Stimulated activated naive CD4-positive, alpha-beta T cell treated with Interleukin-2 at 50 U/mL for 16 hours (primary cell): ENCODE measurements around the gene NTRK3.
"Not testable (repeated sequence)": the region's sequence is repeated elsewhere in the genome, so short reads cannot be mapped to it uniquely, and the experiment has no call there.

Experiments used
- DNase-seq: peaks from one replicate; lab custom pipeline; 2025; lab: John Stamatoyannopoulos, UW

The NTRK3 gene

DNA sequence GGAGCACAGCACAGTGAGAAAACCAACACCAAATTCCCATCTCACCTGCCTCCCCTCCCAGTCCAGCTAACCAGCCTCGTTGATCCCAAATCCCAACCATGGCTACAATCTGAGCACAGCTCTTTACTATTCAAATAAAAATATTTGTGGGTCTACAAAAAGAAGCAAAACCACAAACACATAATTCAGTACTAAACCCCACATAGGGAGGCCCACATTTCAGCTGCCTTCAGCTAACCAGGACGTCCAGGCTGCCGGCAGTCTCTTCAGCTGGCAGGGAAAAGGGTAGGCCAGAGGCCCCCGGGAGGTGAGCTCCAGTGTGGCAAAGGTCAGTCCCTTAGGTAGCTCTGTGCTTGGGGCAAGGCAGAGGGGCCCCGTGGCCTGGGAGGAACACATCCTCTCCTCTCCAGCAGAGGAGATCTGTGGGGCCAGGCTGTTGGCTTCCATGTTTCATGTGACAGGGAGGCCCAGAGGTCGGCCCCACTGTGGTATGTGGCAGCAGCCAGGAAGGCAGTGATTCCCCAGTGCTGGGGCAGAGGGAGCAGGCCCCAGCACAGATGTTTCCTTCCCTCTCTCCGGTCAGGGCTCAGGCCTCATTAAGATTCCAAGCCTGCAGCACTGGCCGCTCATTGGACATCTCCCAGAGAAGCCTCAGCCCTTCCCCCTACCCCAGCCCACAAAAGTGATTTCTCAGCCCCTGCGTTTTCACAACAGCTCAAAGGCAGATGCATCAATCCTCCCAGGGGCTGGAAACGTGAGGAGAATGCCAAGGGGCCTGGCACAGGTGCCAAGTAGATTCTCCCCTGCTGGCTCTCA is 381.4 kb downstream of the NTRK3 start:
- no peak for DNase-seq

DNA sequence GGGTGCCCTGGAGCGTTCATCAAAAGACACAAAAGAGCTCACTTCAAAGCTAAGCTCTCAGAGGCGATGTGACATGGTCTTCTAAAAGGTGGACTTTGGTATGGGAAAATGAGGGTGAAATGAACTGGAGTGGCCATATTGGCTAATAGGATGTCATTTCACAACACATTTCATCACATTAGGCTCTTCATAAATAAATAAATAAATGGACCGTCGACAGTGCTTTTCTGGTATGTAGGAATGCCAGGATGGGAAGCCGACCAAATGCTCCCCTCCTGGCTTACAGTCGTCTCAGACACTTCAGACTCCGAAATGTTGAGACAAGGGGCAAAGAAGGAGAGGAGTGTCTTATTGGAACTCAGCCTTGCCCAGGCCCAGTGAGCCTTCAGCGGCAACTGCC is 383.0 kb downstream of the NTRK3 start:
- DNase-seq, result no peak

DNA sequence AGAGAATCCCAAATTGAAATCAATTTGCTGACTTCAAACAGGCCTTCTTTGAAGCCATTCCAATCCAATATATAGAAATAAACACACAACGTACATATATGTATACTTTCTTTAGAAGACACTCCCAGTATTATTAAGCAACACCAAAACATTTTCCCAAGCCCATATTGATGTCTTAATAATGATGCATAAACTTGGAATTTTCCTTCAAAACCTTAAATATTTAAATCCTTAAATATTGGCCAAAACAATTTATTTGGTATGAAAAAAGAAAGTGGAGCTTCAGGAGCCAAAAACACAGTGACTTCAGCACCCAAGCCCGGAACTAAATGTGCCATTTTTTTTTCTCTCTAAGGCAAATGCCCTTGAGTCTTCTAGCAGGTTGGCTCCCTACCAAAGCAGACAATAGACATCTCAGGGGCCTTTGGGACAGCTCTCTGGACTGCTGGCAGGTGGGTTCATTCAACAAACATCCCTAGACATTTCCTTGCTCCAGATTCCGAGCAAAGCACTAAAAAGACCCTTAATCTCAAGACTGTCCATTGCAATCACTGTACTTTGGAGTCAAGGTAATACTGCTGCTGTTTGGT is 384.7 kb downstream of the NTRK3 start:
- DNase-seq, result no peak

DNA sequence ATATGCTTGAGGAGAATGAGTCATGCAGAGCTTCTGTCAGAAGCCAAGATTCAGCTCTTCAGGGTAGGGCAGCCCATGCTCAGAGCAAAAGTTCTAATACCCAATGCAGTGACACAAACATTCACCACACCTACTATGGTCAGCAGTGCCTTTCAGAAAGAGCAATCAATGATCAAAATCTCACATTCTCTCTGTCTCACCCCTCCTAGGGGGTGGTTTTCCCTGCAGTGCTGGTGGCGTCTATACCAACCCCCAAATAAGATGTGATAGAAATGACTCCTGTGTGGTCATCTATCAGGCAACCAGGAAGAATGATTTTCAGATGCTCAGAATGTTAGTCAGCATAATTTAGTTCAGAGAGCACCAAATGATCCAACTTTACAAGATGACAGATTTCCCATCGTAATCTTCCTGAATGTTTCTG is 385.3 kb downstream of the NTRK3 start:
- no peak for DNase-seq

DNA sequence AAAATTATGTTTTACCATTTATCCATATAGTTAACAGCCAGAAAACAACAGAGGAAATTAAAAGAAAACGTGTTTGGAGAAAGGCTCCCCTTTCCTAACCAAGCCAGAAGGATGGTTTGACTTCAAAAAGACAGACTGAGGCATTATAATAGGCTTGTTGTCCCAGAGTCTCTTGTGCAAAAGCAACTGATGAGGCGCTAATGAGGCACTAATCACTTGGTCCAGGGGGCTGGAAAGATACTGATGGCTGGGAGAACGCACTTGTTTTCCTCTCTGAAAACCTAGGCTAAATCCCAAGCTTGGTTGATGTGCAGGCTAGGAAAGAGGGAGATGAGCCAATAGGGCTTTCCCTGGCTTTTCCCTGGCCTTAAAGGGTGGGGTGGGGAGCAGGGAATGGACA is 389.6 kb downstream of the NTRK3 start:
- no peak for DNase-seq

DNA sequence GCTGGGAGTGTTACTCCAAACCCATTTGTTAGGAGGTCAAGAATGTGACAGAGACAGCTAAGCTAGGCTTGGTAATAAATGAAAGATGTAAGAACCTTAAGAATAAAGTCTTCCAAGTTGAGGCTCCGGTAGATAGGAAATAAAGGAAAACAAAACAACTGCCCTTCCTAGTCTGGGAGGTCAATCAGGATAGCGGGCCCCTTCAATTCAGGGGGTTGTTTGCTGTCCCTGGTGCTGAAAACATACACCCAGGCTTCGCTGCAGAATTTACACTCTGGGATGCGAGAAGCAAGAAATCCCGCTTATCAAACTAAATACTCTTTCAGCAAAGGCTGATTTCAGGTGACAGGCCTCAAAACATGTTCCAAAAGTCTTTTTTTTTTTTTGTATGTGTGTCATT is 393.4 kb downstream of the NTRK3 start:
- no peak for DNase-seq

DNA sequence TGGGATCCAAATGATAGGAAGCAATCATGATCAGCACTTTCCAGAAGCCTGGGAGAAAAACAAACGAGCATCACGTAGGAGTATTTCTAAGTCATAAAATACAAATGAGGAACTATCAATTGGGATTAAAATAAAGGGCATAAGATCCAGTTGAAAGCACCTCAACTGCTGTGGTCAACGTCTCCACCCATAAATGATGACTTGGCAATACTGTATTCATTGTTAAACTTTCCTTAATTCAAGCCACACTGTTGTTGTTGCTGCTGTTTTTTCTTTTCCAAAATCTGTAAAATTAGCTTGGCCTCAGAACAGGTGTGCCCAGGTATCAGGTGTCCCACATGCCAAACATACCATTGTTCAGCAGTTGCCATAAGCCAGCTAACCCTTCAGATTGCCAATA is 395.8 kb downstream of the NTRK3 start:
- no peak for DNase-seq

DNA sequence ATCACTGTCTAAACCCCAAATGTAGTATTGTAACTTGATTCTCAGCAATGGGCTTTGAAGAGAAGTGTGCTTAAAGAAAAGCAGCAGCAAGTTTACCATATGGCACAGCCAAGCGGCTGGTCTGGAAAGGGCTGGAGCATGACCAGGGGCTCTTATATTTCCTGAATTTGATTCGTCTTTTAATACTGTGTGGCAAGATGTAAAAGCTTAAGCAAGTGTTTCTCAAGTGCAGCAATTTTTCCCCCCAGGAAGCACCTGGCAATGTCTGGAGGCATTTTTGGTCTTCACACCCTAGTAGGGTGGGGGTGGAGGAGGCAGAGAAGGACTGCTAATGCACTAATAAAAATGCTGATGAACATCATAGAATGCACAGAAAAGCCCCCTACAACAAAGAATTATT is 397.9 kb downstream of the NTRK3 start:
- no peak for DNase-seq

DNA sequence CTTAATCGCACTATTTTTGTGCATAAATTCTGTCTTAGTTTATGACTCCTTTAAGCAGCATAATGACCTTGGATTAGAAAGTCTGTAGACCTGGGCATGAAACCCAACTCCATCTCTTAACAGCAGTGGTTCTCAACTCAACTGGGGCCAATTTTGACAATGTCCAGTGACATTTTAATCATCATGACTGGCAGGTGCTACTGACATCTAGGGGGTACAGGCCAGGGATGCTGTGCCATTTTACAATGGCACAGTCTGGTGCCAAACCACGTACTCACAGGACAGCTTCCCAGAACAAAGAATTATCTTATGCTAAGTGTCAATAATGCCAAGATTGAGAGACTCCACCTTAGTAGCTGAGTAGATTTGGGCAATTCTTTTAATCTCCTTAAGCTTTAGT is 405.0 kb downstream of the NTRK3 start:
- no peak for DNase-seq

DNA sequence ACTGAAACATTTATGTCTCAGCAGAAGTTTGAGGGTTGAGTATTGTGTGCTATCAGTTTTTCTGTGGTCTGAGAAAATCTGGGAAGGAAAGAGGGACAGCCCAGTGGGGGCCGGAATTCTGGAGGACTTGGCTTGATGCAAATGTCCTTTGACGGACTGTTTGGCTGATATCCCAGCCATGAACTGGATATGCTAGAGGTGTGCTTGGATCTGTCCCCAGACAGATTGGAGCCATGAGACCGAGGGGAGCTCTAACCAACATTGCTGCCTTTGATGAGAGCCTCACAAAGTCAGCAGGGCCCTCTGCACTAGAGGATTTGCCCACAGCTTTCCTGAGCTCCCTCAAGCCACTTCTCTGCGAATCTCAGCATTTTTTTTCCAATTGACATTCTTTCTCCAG is 405.6 kb downstream of the NTRK3 start:
- no peak for DNase-seq

DNA sequence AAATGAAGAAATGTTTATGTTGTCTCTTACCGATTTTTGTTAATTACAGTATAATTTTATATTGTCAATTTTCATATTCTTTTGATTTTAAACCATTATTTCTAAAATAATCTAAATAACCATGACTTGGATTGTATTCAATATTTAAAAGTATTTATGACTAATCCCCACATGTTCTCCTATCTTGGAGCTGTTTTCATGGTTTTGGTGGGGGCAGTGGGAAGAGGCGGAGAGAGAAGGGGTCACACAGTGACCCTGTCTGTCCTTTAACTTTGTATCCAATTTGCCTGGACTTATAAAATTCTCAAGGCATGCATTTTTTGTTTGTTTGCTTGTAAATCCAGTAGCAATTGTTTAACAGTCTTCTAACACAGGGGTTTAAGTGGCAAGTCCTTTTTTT is 407.4 kb downstream of the NTRK3 start:
- DNase-seq, result no peak

DNA sequence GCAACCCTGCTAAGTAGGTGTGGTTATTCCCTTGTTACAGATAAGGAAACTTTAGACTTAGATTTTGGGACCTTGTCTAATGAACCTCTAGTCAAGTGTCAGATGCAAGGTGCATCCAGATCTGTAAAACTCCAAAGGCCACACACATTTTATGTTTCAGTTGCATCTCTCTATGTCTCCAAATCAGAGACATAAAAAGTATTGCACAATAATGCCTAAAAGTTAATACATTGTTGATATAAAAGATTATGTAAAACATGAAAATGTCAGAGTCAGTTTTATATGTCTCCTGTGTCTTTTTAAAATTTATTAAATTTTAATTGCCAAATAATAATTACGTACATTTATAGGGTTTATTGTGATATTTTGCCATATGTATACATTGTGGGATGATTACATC is 408.5 kb downstream of the NTRK3 start:
- DNase-seq, result no peak

DNA sequence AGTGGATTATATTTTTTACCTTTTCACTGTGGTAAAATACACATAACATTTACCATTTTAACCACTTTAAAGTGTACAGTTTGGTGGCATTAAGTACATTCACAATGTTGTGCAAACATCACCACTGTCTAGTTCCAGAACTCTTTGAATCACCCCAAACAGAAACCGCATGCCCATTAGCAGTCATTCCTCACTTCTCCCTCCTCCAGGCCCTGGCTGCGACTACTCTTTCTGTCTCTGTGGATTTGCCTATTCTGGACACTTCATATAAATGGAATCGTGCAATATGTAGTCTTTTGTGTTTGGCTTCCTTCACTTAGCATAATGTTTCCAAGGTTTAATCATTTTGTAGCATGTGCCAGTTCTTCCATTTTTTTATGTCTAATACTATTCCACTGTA is 409.8 kb downstream of the NTRK3 start:
- DNase-seq, result no peak

DNA sequence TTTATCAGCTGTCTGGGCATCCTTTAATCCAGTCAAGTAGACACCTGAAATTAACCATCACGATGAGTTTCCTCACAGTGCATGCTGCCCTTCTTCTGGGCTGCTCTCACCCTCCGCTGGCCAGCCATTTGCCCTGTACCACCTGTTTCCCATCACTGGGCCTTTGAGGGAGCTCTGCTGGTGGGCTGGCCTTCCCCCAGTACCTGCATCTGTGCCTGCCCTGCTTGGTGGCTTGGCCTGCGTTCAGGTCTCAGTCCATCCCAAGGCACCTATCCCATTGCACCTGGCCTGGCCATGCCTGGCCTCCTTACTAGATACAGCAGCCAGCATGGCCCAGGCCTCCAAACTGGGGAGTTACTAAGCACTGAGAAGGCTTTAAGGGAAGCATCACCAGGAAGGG is 413.2 kb downstream of the NTRK3 start:
- DNase-seq, result no peak

DNA sequence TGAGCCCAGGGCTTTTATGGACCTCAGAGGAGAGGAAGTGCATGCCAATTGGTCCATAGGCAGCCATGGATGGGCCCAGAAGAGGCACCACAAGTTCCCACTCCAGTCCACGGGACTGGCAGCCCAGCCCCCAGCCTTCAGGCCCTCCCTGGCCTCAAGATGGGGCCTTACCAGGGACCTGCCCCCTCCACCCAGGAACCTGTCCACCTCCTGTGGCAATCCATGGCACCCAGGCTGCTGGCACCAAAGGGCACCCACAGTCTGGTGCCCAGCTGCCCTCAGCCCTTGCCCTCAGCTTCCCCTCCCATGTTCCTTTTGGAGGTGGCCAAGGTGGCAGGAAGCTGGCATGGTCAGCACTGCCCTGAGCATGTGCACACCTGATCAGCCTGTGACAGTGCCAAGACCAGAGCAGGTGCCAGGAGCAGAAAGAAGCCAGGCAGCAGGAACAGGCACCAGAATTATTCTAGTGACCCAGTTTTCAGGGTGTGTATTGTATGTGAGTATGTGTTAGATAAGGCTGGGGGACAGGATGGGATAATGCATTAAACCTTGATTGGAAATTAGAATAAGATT is 415.0 kb downstream of the NTRK3 start:
- DNase-seq, result no peak

DNA sequence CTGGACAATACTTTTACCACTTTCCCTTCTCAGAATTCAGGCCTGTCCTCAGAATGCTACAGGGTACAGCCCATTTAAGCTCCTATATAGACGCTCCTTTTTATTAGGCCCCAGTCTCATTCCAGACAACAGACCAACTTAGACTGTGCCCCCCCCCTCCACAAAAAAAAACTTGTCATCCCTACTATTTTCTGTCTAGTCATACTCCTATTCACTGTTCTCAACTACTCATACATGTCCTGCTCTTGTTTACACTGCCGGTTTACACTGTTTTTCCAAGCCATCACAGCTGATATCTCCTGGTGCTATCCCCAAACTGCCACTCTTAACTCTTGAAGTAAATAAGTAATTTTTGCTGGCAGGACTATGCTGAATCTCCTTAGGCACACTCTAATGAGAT is 420.7 kb downstream of the NTRK3 start:
- DNase-seq, result not testable (repeated sequence)

DNA sequence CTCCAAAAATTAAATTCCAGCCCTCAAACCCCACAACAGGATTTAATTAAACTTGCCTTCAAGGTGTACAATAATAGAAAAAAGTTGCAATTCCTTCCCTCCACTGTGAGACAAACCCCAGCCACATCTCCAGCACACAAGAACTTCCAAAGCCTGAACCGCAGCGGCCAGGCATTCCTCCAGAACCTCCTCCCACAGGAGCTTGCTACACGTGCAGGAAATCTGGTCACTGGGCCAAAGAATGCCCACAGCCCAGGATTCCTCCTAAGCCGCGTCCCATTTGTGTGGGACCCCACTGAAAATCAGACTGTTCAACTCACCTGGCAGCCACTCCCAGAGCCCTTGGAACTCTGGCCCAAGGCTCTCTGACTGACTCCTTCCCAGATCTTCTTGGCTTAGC is 423.2 kb downstream of the NTRK3 start:
- not testable (repeated sequence) for DNase-seq

DNA sequence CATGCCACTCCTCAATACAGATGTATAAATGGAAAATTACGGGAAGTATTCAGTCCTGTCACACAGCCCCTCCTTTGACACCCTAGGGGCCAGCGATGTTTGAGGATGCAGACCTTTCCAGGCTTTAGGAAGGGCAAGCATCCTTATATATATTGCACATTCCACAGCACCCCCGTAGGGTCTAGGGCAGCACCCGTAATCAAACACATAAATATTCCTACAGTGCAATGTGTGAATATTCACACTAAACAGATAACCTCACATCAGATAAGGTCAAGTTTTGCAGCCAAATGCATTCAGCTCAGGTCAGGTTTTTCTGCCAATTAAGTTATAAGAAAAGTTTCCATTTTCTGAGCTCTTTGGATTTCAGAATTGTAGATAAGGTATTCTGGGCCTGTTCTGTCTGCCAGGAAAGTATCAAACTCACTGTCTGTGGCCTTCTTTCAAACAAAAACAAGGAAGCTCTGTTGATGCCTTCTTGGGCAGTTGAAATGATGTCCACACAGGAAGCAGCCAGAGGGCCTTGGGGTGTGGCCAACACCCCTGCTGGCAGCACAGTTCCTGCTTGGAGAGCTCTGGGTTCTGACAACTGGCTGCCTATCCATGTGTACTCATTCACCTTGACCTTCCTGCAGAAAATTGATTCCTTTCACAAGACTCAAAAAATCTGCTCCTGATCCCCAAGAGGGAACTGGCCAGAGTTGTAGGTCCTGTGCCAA is 427.0 kb downstream of the NTRK3 start:
- no peak for DNase-seq

DNA sequence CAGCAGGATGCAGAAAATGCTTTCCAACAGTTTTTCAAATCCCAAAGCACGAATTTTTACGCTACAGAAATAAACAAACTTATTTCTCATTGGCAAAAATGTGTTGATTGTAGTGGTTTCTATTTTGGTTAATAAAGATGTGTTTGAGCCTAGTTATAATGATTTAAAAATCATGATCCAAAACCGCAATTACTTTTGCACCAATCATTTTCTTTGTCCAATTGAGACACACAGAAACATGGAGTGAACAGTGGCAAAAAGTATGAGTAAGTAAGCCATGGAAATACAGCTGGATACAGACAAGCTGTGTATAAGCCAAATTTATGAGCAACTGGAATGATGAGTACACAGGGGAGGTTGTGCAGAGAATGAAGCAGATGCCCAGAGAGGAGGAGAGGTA is 427.9 kb downstream of the NTRK3 start:
- no peak for DNase-seq

DNA sequence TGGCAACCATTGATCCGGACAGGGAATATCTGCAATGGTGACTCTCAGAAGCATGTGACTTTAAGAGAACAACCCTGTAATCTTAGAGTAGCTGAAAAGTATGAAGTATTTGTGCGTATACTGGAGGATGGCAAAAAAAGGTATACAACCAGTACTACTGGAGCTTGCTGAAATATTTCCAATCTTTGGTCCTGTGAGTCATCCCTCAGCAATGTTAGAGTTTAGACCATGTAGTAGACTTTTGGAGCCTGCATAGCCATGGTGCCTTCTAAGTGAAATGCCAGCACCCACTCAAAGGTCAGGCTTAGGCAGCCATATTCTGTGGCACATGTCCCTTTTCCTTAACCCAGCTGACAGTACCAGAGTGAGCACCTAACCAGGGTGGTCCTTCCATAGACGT is 429.4 kb downstream of the NTRK3 start:
- no peak for DNase-seq

DNA sequence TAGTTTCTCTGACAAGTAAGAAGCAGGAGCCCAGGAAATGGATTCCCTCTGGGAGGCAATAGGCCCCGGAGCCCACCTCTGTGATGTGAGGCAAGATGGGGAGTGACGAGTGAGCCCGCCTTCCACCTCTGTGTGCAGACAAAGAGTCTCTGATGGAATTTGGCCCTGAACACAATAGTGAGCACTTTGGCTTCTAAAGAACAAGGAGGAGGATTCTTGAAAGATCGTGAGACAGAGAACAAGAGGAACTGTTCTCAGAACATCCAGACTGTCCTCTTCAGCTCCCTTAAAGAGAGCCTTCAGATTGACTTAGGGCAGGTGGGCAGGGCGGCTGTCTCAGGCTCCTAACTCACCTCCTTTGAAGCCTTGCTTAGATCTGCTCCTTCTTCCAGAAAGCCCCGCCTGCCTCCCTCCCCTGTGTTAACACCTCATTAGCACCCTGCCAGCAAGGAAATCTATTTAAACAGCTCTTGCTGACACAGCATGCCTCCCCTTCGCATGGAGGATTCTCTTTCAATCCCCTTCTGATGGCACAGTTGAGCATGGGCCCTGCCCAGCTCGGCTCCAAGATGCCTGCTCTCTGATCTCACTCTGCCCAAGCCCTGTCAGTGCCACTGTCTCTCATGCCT is 430.3 kb downstream of the NTRK3 start:
- DNase-seq, result no peak

DNA sequence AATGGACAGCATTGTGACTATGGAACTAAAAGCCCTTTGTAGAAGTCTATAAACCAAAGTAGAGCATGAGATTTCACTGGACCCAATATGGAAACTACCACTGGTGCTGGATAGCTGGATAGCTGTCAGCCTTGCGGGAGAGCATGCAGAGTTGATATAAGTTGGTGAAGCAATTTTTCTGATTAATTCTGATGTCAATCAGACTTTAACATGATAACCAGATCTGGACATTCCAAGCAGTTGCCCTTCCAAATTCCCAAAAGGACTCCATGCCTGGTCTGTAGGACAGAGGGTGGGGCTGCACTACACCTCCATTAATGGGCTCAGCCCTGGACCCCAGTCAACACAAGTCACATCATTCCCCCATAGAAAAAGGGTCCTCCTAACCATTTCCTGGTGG is 437.8 kb downstream of the NTRK3 start:
- no peak for DNase-seq

DNA sequence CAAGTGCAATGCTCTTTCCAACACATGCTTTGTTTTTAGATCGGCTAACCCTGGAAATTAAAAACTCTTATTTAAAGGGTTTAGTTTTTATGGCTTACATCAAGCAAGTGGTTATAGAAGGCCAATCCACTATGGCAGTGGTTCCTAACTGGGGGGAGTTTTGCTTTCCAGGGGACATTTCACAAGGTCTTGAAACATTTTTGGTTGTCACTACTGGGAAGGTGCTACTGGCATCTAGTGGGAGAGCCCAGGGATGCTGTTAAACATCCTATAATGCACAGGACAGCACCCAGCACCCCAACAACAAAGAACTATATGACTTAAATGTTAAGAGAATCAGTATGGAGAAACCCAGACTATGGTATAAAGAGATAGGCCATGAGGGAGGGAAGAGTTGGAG is 439.0 kb downstream of the NTRK3 start:
- no peak for DNase-seq
